PC-9 (cell line): ENCODE measurements around the gene AKAP13. TPM values are rescaled to one million over a fixed set of nuclear protein-coding genes. Genes with fewer than 3 reads are reported as not detected.

ENCODE experiments used
- BruUV-seq: library from RNA; stranded (reverse); fragments of 400-500 nt; replicated peaks from 2 replicates; lab custom pipeline; 2021; lab: Mats Ljungman, UMichigan
- CTCF ChIA-PET: fragments of 300-600 bp; sonication (Branson Sonifier 250); formaldehyde crosslinking; loops from one replicate; lab custom pipeline; 2022; ENCODE audit warnings: antibody characterized with exemption; lab: Charles Lee
- POLR2A ChIA-PET: fragments of 300-600 bp; sonication (Branson Sonifier 250); formaldehyde crosslinking; loops from one replicate; lab custom pipeline; 2022; ENCODE audit warnings: antibody characterized with exemption; ENCODE audit not compliant: unreplicated experiment; lab: Charles Lee
- DNase-seq, 2 experiments: peaks; one replicate each; pipeline versions ENCODE4 v3.0.0 to v3.0.0-alpha.2; 2015 to 2022; ENCODE audit warnings: mixed read lengths in 1 of 2
- H2AFZ ChIP-seq: fragments of 200-600 bp; sonication (generic); 2 replicates; pipeline ENCODE4 v1.8.1; 2017; ENCODE audit warnings: antibody characterized with exemption
- H3F3A ChIP-seq: fragments of 200-600 bp; sonication (generic); 2 replicates; pipeline ENCODE4 v1.8.1; 2017; ENCODE audit warnings: antibody characterized with exemption, mild to moderate bottlenecking, low read depth; ENCODE audit not compliant: insufficient read depth
- H3K27ac ChIP-seq: fragments of 200-600 bp; sonication (generic); 2 replicates; pipeline ENCODE4 v1.6.1; 2016; ENCODE audit warnings: mixed run types
- H3K27me3 ChIP-seq: fragments of 200-600 bp; sonication (generic); 2 replicates; pipeline ENCODE4 v1.6.1; 2016; ENCODE audit warnings: low read depth, mixed run types; ENCODE audit not compliant: insufficient read depth
- H3K36me3 ChIP-seq: fragments of 200-600 bp; sonication (generic); 2 replicates; pipeline ENCODE4 v1.6.1; 2016; ENCODE audit warnings: low read depth, mixed run types
- H3K4me1 ChIP-seq: fragments of 200-600 bp; sonication (generic); replicated peaks from 2 replicates; pipeline ENCODE4 v1.6.1; 2016; ENCODE audit warnings: mixed run types; ENCODE audit not compliant: insufficient read depth
- H3K4me2 ChIP-seq: fragments of 200-600 bp; sonication (generic); 2 replicates; pipeline ENCODE4 v1.6.1; 2017; ENCODE audit warnings: mixed run types
- H3K4me3 ChIP-seq: fragments of 200-600 bp; sonication (generic); 2 replicates; pipeline ENCODE4 v1.6.1; 2016; ENCODE audit warnings: mixed run types
- H3K79me2 ChIP-seq: fragments of 200-600 bp; sonication (generic); 2 replicates; pipeline ENCODE4 v1.6.1; 2017; ENCODE audit warnings: low read depth, mixed run types
- H3K9me2 ChIP-seq: fragments of 200-600 bp; sonication (generic); 2 replicates; pipeline ENCODE4 v1.8.1; 2017; ENCODE audit warnings: mild to moderate bottlenecking; ENCODE audit not compliant: insufficient read depth
- H3K9me3 ChIP-seq: fragments of 200-600 bp; sonication (generic); 2 replicates; pipeline ENCODE4 v1.8.1; 2016; ENCODE audit warnings: low read depth; ENCODE audit not compliant: insufficient read depth
- H4K20me1 ChIP-seq: fragments of 200-600 bp; sonication (generic); 2 replicates; pipeline ENCODE4 v1.8.1; 2017; ENCODE audit not compliant: insufficient read depth
- EZH2 ChIP-seq: fragments of 200-600 bp; sonication (generic); IDR thresholded peaks from 2 replicates; pipeline ENCODE4 v1.8.0; 2017; ENCODE audit warnings: antibody characterized with exemption, low read depth
- intact Hi-C: fragments of 100-400 bp; cut with micrococcal nuclease; formaldehyde crosslinking; loops from one replicate; pipeline ENCODE4 v1.10.0; 2022; ENCODE audit not compliant: unreplicated experiment
- total RNA-seq: library from RNA; stranded (reverse); gene quantifications from 2 replicates; pipeline ENCODE4 v1.2.3, GENCODE V29; 2021
- TF ChIP-seq, protein P1 (sequence below): fragments of 200-600 bp; sonication (generic); conservative IDR thresholded peaks from 2 replicates; pipeline ENCODE4 v1.6.1; 2017; ENCODE audit warnings: mixed run types, antibody characterized with exemption, mild to moderate bottlenecking, moderate library complexity

AKAP13 gene
- total RNA-seq, 1 experiment from 2014 or later, result 82.5 TPM

DNA sequence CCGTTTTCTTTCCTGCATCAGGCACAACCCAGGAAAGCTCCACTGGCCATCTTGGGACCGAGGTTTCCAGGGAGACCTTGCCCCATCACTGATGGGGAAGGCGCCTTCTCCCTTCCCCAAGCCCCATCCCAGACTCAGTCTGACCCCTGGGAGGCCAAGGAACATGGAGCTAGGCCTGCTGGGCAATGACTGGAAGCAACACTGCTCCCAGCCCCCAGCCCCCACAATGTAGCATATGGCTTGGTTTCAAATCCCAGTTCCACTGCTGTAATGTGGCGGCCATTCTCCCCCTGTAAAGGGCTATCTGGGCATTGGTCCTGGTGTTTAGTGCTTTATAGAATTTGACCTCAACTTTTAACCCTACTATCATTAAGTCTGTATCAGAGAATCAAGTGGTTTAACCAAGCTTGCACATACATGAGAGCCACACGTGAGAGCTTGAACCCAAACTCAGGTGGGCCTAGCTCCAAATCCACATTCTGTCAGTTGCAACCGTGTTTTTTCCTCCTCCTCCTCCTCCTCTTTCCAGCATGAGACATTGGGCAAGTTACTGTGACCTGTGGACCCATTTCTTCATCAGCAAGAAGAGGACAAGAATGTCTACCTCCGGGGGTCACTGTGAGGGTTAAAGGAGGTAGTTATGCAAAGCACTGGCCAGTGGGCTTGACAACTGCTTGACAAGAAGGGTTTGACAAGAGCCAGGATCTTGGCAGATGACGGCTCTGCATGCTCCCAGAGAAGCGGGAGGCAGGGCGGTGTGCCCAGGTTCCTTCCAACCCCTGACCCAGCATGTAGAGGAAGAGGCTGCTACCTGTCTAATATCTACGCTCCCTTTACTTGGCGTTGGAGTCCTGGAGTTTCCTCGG, 376.9 kb downstream of the AKAP13 start:
- BruUV-seq, result no TSS peak
- no peaks in the 10 kb centered on the region for H3K9me3 ChIP-seq
- no peak overlapping the region for H2AFZ ChIP-seq
- H4K20me1 ChIP-seq, result no peaks in the 10 kb centered on the region
- H3K4me1 ChIP-seq, result no peaks in the 10 kb centered on the region
- no peak for DNase-seq
- H3K4me2 ChIP-seq, result no peak overlapping the region
- intact Hi-C loops, result no loop called here
- TF ChIP-seq, protein P1, sequence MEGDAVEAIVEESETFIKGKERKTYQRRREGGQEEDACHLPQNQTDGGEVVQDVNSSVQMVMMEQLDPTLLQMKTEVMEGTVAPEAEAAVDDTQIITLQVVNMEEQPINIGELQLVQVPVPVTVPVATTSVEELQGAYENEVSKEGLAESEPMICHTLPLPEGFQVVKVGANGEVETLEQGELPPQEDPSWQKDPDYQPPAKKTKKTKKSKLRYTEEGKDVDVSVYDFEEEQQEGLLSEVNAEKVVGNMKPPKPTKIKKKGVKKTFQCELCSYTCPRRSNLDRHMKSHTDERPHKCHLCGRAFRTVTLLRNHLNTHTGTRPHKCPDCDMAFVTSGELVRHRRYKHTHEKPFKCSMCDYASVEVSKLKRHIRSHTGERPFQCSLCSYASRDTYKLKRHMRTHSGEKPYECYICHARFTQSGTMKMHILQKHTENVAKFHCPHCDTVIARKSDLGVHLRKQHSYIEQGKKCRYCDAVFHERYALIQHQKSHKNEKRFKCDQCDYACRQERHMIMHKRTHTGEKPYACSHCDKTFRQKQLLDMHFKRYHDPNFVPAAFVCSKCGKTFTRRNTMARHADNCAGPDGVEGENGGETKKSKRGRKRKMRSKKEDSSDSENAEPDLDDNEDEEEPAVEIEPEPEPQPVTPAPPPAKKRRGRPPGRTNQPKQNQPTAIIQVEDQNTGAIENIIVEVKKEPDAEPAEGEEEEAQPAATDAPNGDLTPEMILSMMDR, result no peak
- TF ChIP-seq EZH2, result no peak
- H3F3A ChIP-seq, result no peaks in the 10 kb centered on the region
- H3K9me2 ChIP-seq, result no peaks in the 10 kb centered on the region
- no peaks in the 10 kb centered on the region for H3K27me3 ChIP-seq
- ChIA-PET CTCF (no interaction called here), POLR2A (no interaction called here)
- no peak overlapping the region for H3K27ac ChIP-seq
- no peaks in the 10 kb centered on the region for H3K79me2 ChIP-seq
- H3K36me3 ChIP-seq, result no peaks in the 10 kb centered on the region
- H3K4me3 ChIP-seq, result no peak overlapping the region

DNA sequence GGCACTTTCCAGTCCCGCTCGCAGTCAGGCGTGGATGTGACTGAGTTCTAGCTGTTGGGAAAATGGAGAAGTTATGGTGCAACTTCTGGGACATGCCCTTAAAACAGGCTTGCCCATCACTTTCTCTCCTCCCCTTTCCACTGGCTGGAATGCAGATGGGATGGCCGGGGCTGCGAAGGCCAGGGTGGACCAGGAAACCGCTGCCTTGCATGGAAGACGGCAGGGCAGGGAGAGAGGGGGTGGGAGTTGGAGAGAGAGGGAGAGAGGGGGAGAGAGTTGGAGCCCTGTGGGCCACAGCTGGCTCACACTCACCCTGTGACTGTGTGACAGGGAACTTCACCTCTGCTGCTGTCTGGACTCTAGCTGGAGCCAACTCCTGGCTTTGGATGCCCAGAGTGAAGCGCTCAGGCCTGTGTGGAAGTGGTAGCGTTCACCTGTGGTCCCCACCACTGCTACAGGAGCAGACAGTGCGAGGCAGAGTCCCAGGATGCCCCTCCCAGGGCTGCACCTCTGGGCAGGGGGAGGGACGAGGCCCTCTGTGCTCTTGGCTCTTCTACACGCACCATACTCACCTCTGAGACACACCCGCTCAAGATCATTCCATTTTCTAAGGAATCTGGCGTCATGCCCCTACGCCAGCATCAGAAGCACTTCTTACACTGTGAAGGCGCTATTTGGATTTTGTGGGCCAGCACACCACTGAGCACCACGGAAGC, 377.7 kb downstream of the AKAP13 start:
- Histone ChIP-seq H3K4me1 (no peaks in the 10 kb centered on the region), H3K27me3 (no peaks in the 10 kb centered on the region), H3K4me2 (no peak overlapping the region), H3K79me2 (no peaks in the 10 kb centered on the region), H3K4me3 (no peak overlapping the region), H3K36me3 (no peaks in the 10 kb centered on the region), H3K27ac (no peak overlapping the region), H2AFZ (no peak overlapping the region), H3K9me3 (no peaks in the 10 kb centered on the region), H3K9me2 (no peaks in the 10 kb centered on the region), H4K20me1 (no peaks in the 10 kb centered on the region), H3F3A (no peaks in the 10 kb centered on the region)
- CTCF ChIA-PET, result no interaction called here
- TF ChIP-seq EZH2, result no peak
- TF ChIP-seq, protein P1, result no peak
- POLR2A ChIA-PET, result no interaction called here
- intact Hi-C loops, result no loop called here
- DNase-seq, result no peak
- BruUV-seq, result no TSS peak

DNA sequence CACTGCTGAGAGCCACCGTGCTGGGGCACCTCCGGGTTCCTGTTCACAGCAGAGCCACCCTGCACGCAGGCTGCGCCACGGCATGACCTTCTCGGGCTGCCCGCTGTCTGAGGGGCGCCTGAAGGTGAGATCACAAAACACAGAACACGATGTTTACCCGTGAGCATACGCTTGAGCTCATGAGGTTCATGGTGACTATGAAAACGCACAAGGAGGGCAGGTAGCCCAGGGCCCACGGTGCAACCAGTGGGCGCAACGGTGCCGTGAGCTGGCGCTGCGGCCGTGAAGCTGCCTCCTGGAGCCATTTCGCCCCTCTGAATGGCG, 378.2 kb downstream of the AKAP13 start:
- Histone ChIP-seq H3F3A (no peaks in the 10 kb centered on the region), H3K27ac (no peak overlapping the region), H3K9me2 (no peaks in the 10 kb centered on the region), H2AFZ (no peak overlapping the region), H3K4me2 (no peak overlapping the region), H3K36me3 (no peaks in the 10 kb centered on the region), H3K27me3 (no peaks in the 10 kb centered on the region), H3K79me2 (no peaks in the 10 kb centered on the region), H3K4me1 (no peaks in the 10 kb centered on the region), H4K20me1 (no peaks in the 10 kb centered on the region), H3K4me3 (no peak overlapping the region), H3K9me3 (no peaks in the 10 kb centered on the region)
- intact Hi-C loops, result no loop called here
- ChIA-PET CTCF (no interaction called here), POLR2A (no interaction called here)
- DNase-seq, result no peak
- no TSS peak for BruUV-seq
- TF ChIP-seq, protein P1, result no peak
- no peak for TF ChIP-seq EZH2
